SK-N-SH (cell line): ENCODE measurements around the gene LLGL1.

Source experiments
- CHD2 ChIP-seq: fragments of 150-350 bp; IDR thresholded peaks from 2 replicates; pipeline ENCODE4 v1.6.1; 2018; ENCODE audit warnings: low read length; ENCODE audit not compliant: partially characterized antibody
- CTCF ChIP-seq: fragments of 200-600 bp; sonication (generic); IDR thresholded peaks from 2 replicates; pipeline ENCODE4 v1.6.1; 2017; ENCODE audit warnings: antibody characterized with exemption, mild to moderate bottlenecking, moderate library complexity
- EZH2phosphoT487 ChIP-seq: fragments of 200-600 bp; sonication (generic); IDR thresholded peaks from 2 replicates; pipeline ENCODE4 v1.6.1; 2017; ENCODE audit warnings: low read depth, mixed run types, mild to moderate bottlenecking, antibody characterized with exemption, moderate library complexity, borderline replicate concordance
- GABPA ChIP-seq: IDR thresholded peaks from 2 replicates; pipeline ENCODE4 v1.4.0; 2012; ENCODE audit warnings: low read depth, mild to moderate bottlenecking
- MAX ChIP-seq: IDR thresholded peaks from 2 replicates; pipeline ENCODE4 v1.4.0; 2012; ENCODE audit warnings: low read depth
- POLR2AphosphoS5 ChIP-seq: IDR thresholded peaks from 2 replicates; pipeline ENCODE4 v1.6.1; 2012; ENCODE audit warnings: low read depth, low read length
- RAD21 ChIP-seq: IDR thresholded peaks from 2 replicates; pipeline ENCODE4 v1.6.1; 2012; ENCODE audit warnings: mild to moderate bottlenecking, low read length
- RCOR1 ChIP-seq: fragments of 150-350 bp; IDR thresholded peaks from 2 replicates; pipeline ENCODE4 v1.6.1; 2017; ENCODE audit warnings: antibody characterized with exemption, low read length
- REST ChIP-seq: IDR thresholded peaks from 2 replicates; pipeline ENCODE4 v1.6.1; 2012; ENCODE audit warnings: mild to moderate bottlenecking, low read depth, low read length, moderate library complexity
- SMC3 ChIP-seq: IDR thresholded peaks from 2 replicates; pipeline ENCODE4 v1.6.1; 2012; ENCODE audit warnings: low read depth, low read length, improper control_type of control experiment
- TAF1 ChIP-seq: IDR thresholded peaks from 2 replicates; pipeline ENCODE4 v1.6.1; 2012; ENCODE audit warnings: low read depth, mild to moderate bottlenecking, low read length, moderate library complexity, borderline replicate concordance
- TCF12 ChIP-seq: IDR thresholded peaks from 2 replicates; pipeline ENCODE4 v1.4.0; 2012
- USF2 ChIP-seq: fragments of 150-350 bp; IDR thresholded peaks from 2 replicates; pipeline ENCODE4 v1.6.1; 2017; ENCODE audit warnings: antibody characterized with exemption, low read length, low read depth, borderline replicate concordance

GRCh38 chr17:18280766-18281371 lies 55.4 kb downstream of the LLGL1 start:
- TF ChIP-seq SMC3, result no peak
- no peak for TF ChIP-seq CTCF
- no peak for TF ChIP-seq EZH2phosphoT487
- TF ChIP-seq POLR2AphosphoS5, result no peak
- TF ChIP-seq GABPA, result no peak
- TF ChIP-seq CHD2, result no peak
- TF ChIP-seq USF2, result no peak
- TF ChIP-seq TAF1, result no peak
- no peak for TF ChIP-seq MAX
- TF ChIP-seq REST, result no peak
- TF ChIP-seq TCF12, result no peak
- TF ChIP-seq RCOR1, result no peak
- no peak for TF ChIP-seq RAD21
